Measurements from ENCODE around the gene EHD4.

EHD4 gene

DNA sequence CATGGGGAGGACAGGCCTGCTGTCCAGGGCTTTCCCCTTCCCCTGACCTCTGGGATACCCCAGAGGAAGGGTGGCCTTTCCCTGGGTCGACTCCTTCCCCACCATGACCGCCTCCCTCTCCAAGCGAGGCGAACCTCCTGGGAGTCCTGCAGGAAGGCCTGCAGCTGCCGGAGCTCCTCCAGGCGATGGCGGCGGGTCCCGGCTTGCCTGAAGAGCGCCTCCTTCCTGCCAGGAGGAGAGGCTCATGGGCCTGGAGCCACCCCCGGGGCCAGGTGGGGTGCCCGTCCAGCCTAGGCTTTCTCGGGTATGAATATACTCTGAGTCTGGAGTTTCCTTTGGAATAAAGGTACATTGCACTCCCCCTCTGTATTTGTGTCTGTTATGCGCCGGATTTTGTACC lies 113.6 kb downstream of the EHD4 start:
- Histone ChIP-seq H3K79me2 (ENCODE audit: insufficient read depth, low read length) (no peaks in the 10 kb centered on the region), H3K27me3 (ENCODE audit: insufficient read depth, low read length) (peaks cover 9% of the 10 kb centered on the region; the same call in 1 of the 2 replicates), H3K9me2 (ENCODE audit: low read depth, low read length) (no peaks in the 10 kb centered on the region), H3K4me2 (ENCODE audit: low read length) (no peak overlapping the region), H4K20me1 (ENCODE audit: insufficient read depth, low read length) (no peaks in the 10 kb centered on the region), H3F3A (ENCODE audit: insufficient read depth, low read length) (no peaks in the 10 kb centered on the region), H3K4me3 (ENCODE audit: low read depth, low read length, poor library complexity, severe bottlenecking) (no peak overlapping the region), H3K27ac (ENCODE audit: low read depth, low read length, poor library complexity, severe bottlenecking) (no peak overlapping the region), H3K9me3 (ENCODE audit: low read length) (no peaks in the 10 kb centered on the region), H3K36me3 (ENCODE audit: insufficient read depth, low read length) (no peaks in the 10 kb centered on the region), H3K9ac (ENCODE audit: low read length) (no peak overlapping the region), H3K4me1 (ENCODE audit: insufficient read depth, low read length, severe bottlenecking) (no peaks in the 10 kb centered on the region), H2AFZ (ENCODE audit: low read length) (no peak overlapping the region)
- TF ChIP-seq EZH2 (IDR thresholded peaks at IDR 0.05; ENCODE audit: borderline replicate concordance, low read length) = no peak
- TF ChIP-seq, protein P1, sequence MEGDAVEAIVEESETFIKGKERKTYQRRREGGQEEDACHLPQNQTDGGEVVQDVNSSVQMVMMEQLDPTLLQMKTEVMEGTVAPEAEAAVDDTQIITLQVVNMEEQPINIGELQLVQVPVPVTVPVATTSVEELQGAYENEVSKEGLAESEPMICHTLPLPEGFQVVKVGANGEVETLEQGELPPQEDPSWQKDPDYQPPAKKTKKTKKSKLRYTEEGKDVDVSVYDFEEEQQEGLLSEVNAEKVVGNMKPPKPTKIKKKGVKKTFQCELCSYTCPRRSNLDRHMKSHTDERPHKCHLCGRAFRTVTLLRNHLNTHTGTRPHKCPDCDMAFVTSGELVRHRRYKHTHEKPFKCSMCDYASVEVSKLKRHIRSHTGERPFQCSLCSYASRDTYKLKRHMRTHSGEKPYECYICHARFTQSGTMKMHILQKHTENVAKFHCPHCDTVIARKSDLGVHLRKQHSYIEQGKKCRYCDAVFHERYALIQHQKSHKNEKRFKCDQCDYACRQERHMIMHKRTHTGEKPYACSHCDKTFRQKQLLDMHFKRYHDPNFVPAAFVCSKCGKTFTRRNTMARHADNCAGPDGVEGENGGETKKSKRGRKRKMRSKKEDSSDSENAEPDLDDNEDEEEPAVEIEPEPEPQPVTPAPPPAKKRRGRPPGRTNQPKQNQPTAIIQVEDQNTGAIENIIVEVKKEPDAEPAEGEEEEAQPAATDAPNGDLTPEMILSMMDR (IDR thresholded peaks at IDR 0.05; ENCODE audit: low read length) = peak; percentile 10; the same call in 1 of the 2 replicates

DNA sequence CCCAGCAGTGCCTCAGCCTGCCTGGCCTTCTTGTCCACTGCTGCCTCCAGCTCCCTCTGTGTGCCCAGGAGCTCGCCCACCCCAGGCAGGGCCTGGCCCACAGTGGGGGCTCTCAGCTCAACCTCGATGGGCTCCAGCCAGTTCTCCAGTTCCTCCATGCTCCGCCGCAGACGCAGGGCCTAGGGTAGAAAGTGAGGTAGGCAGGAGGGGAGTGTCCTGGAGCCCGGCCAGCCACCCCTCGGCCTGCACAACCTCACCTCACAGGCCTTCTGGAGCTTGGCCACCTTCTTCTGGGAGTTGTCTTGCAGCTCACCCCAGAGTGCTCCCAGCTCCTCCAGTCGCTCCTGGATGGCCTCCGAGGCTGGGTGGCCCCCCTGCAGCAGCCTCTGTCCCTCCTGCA lies 115.0 kb downstream of the EHD4 start:
- no peaks in the 10 kb centered on the region for H3F3A ChIP-seq (ENCODE audit: insufficient read depth, low read length)
- peaks cover 16% of the 10 kb centered on the region; the same call in 1 of the 2 replicates for H3K27me3 ChIP-seq (ENCODE audit: insufficient read depth, low read length)
- H3K4me1 ChIP-seq (ENCODE audit: insufficient read depth, low read length, severe bottlenecking) = no peaks in the 10 kb centered on the region
- TF ChIP-seq, protein P1 (IDR thresholded peaks at IDR 0.05; ENCODE audit: low read length) = no peak
- TF ChIP-seq EZH2 (IDR thresholded peaks at IDR 0.05; ENCODE audit: borderline replicate concordance, low read length) = no peak
- no peak overlapping the region for H3K27ac ChIP-seq (ENCODE audit: low read depth, low read length, poor library complexity, severe bottlenecking)
- H3K79me2 ChIP-seq (ENCODE audit: insufficient read depth, low read length) = no peaks in the 10 kb centered on the region
- H3K9me2 ChIP-seq (ENCODE audit: low read depth, low read length) = no peaks in the 10 kb centered on the region
- no peak overlapping the region for H3K9ac ChIP-seq (ENCODE audit: low read length)
- no peak overlapping the region for H3K4me2 ChIP-seq (ENCODE audit: low read length)
- H4K20me1 ChIP-seq (ENCODE audit: insufficient read depth, low read length) = no peaks in the 10 kb centered on the region
- no peaks in the 10 kb centered on the region for H3K9me3 ChIP-seq (ENCODE audit: low read length)
- H3K4me3 ChIP-seq (ENCODE audit: low read depth, low read length, poor library complexity, severe bottlenecking) = no peak overlapping the region
- no peaks in the 10 kb centered on the region for H3K36me3 ChIP-seq (ENCODE audit: insufficient read depth, low read length)
- H2AFZ ChIP-seq (ENCODE audit: low read length) = no peak overlapping the region

DNA sequence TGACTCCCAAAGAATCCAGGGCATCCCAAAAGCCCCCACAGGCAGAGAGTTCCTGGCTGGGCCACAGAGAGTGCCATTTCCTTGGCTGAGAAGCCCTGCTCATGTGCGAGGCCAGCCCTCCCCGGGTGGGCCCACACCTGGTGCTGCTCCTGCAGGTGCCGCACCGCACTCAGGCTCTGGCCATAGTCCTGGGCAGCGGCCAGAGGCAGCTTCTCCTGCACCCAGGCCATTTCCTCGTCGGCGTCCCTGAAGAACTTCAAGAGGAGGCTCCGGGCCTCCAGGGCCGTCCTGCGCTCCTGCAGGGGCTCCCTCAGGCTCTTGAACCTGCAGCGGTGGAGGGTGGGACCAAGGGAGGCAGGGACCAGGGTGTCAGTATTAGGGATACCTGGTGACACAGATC lies 115.6 kb downstream of the EHD4 start:
- Histone ChIP-seq H3K9me3 (ENCODE audit: low read length) (no peaks in the 10 kb centered on the region), H3F3A (ENCODE audit: insufficient read depth, low read length) (no peaks in the 10 kb centered on the region)

More for the DNA sequence above, 115.6 kb downstream of the EHD4 start:
- Histone ChIP-seq H3K27ac (ENCODE audit: low read depth, low read length, poor library complexity, severe bottlenecking) (no peak overlapping the region), H3K9me2 (ENCODE audit: low read depth, low read length) (no peaks in the 10 kb centered on the region), H4K20me1 (ENCODE audit: insufficient read depth, low read length) (no peaks in the 10 kb centered on the region), H3K9ac (ENCODE audit: low read length) (no peak overlapping the region), H2AFZ (ENCODE audit: low read length) (no peak overlapping the region), H3K4me2 (ENCODE audit: low read length) (no peak overlapping the region), H3K4me3 (ENCODE audit: low read depth, low read length, poor library complexity, severe bottlenecking) (no peak overlapping the region), H3K36me3 (ENCODE audit: insufficient read depth, low read length) (no peaks in the 10 kb centered on the region), H3K79me2 (ENCODE audit: insufficient read depth, low read length) (no peaks in the 10 kb centered on the region), H3K27me3 (ENCODE audit: insufficient read depth, low read length) (peaks cover 14% of the 10 kb centered on the region; the same call in 1 of the 2 replicates), H3K4me1 (ENCODE audit: insufficient read depth, low read length, severe bottlenecking) (no peaks in the 10 kb centered on the region)
- TF ChIP-seq EZH2 (IDR thresholded peaks at IDR 0.05; ENCODE audit: borderline replicate concordance, low read length) = no peak
- TF ChIP-seq, protein P1 (IDR thresholded peaks at IDR 0.05; ENCODE audit: low read length) = no peak
